Stimulated activated CD8-positive, alpha-beta memory T cell treated with anti-CD3 and anti-CD28 coated beads, Interleukin-12 subunit alpha, Interleukin-12 subunit beta, amount 100 ng/mL, for 4 hours (primary cell): ENCODE data around the gene KCNQ2.

ENCODE experiments used
- DNase-seq: peaks from one replicate; pipeline ENCODE4 v3.0.0-alpha.2; 2020; ENCODE audit warnings: low read depth

Gene KCNQ2

GRCh38 chr20:63356931-63357879 lies 115.2 kb downstream of the KCNQ2 start:
- no peak for DNase-seq

- DNase-seq = no peak
These were observed 115.9 kb downstream of the KCNQ2 start for GRCh38 chr20:63356511-63356910.

DNA sequence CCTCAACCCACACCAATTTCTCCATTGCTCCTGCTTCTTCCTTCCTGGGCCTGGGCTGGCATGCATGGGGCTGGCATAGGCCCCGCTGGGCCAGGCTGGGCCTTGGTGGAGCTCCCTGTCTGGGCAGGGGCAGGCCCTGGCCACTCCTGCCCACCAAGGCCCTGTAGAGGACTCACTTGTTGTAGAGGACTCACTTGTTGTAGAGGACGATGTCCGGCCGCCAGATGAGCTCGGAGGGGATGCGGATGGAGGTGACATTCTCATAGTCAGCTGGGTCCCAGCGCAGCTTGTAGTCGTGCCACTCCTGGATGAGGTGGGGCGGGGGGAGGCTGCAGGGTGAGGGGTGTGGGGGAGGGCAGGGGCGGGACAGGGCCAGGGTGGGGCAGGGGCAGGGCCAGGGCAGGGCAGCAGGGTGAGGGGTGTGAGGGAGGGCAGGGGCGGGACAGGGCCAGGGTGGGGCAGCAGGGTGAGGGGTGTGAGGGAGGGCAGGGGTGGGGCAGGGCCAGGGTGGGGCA lies 116.6 kb downstream of the KCNQ2 start:
- DNase-seq = no peak

- DNase-seq = no peak
These were observed 117.7 kb downstream of the KCNQ2 start for GRCh38 chr20:63354636-63355350.

GRCh38 chr20:63352811-63353221 lies 119.6 kb downstream of the KCNQ2 start:
- DNase-seq = no peak

DNA sequence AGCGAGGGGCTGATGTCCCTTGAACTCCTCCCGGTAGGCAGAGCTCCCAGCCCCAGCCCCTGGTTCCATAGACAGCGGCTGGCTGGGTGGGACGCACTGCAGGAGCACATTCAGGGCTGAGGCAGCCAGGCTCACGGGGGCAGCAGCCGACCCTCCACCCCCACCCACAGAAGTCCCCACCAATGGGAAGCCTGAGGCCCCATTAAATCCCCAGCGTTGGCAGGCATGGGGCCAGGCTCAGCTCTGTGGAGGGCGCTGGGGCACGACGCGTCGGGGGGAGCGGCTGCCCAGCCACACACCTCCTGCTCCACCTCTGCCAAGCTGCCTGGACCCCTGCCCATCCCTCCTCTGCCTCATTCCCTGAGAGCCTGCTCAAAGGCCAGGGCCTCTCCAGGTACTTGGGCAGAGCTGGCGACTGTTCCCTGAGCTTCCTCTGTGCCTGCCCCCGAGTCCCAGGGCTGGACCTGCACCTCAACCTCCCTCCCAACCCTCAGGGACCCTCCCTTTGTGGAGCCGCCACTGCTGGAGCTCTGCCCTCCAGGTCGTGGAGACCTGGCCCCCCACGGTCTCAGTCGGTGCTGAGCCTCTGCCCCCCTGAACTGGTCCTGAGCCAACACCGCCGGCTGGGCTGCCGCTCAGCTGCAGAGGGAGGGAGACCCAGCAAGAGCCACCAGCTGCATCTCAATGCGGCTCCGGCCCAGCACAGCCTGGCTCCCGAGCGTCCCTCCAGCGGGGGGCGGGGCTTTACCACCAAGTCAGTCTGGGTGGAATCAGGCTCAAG lies 120.5 kb downstream of the KCNQ2 start:
- DNase-seq = no peak

DNA sequence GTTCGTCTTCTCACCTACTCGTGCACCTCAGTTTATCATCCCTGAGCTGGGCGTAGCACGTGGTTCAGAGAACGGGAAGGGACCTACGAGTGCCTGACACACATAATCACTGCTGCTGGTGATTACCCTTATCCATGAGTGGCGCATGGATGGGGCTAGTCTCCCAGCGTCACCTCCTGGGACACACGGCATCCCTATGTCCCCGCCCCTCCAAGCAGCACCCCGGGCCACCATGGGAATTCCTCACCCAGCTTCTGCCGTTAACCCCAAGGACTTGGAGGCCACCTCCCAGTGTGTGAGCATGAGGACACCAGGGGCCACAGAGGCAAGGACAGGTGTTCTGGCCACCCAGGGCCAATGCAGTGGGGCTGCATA lies 121.1 kb downstream of the KCNQ2 start:
- no peak for DNase-seq

GRCh38 chr20:63350597-63351325 lies 121.7 kb downstream of the KCNQ2 start:
- no peak for DNase-seq
